Testis (tissue), 2 donors: Measurements from ENCODE around the gene ZSCAN22.
"Not testable (repeated sequence)": the region's sequence is repeated elsewhere in the genome, so short reads cannot be mapped to it uniquely, and the experiment has no call there.

Experiments used
- CTCF ChIP-seq, 3 experiments: fragments of 450-650 bp in 2 of 3; fragments of 200-600 bp in 1 of 3; sonication (generic) in 1 of 3; IDR thresholded peaks; one replicate each; pipeline ENCODE4 v1.5.1; 2016 to 2019; ENCODE audit warnings: antibody characterized with exemption in 3 of 3, mild to moderate bottlenecking in 2 of 3, moderate library complexity in 1 of 3
- POLR2A ChIP-seq: fragments of 450-650 bp; IDR thresholded peaks from one replicate; pipeline ENCODE4 v1.6.1; 2017; ENCODE audit warnings: antibody characterized with exemption, mild to moderate bottlenecking, moderate library complexity

DNA sequence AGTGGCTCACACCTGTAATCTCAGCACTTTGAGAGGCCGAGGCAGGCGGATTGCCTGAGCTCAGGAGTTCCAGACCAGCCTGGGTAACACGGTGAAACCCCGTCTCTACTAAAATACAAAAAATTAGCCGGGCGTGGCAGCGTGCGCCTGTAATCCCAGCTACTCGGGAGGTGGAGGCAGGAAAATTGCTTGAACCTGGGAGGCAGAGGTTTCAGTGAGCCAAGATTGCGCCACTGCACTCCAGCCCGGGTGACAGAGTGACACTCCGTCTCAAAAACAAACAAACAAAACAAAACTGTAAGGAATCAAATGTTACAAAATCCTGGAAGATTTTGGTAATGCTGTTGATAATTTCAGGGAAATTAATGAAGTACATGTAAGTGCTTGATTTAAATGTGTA, 21.3 kb downstream of the ZSCAN22 start:
- TF ChIP-seq CTCF (IDR thresholded peaks at IDR 0.05); POLR2A: not testable (repeated sequence)
